Lower lobe of right lung (tissue), 2 donors: ENCODE data around the gene SECTM1. TPM values are rescaled to one million over a fixed set of nuclear protein-coding genes. Genes with fewer than 3 reads are reported as not detected.

Experiments used
- ATAC-seq, 2 donors: fragments of 200-7000 bp; cut with Tn5 transposase; one replicate each; pipeline ENCODE4 v1.9.1; 2020 to 2022; ENCODE audit warnings: mild to moderate bottlenecking in 2 of 2, moderate library complexity in 2 of 2
- DNase-seq: peaks from one replicate; pipeline ENCODE4 v3.0.0-alpha.2; 2020
- H3K27ac ChIP-seq: fragments of 200-600 bp; one replicate; pipeline ENCODE4 v1.8.0; 2022
- H3K27me3 ChIP-seq: fragments of 200-600 bp; one replicate; pipeline ENCODE4 v1.8.0; 2022; ENCODE audit warnings: low read depth
- H3K36me3 ChIP-seq: fragments of 200-600 bp; one replicate; pipeline ENCODE4 v1.8.0; 2022; ENCODE audit warnings: mild to moderate bottlenecking
- H3K4me1 ChIP-seq: fragments of 200-600 bp; one replicate; pipeline ENCODE4 v1.8.0; 2022
- H3K4me3 ChIP-seq: fragments of 200-600 bp; one replicate; pipeline ENCODE4 v1.8.0; 2022; ENCODE audit warnings: mild to moderate bottlenecking
- H3K9me3 ChIP-seq: fragments of 200-600 bp; one replicate; pipeline ENCODE4 v1.8.0; 2022
- CTCF ChIP-seq: fragments of 200-600 bp; IDR thresholded peaks from one replicate; pipeline ENCODE4 v1.8.0; 2022; ENCODE audit warnings: antibody characterized with exemption, mild to moderate bottlenecking
- intact Hi-C: fragments of 100-400 bp; cut with DNase I; formaldehyde crosslinking; loops from one replicate; pipeline ENCODE4 v1.11.0; 2022
- total RNA-seq: library from RNA; stranded (reverse); fragmentation: NEBNext Ultra II Directional; extraction: Animal tissue kit (Norgen Biotek cat#: 25700); gene quantifications from one replicate; pipeline ENCODE4 v1.2.1, GENCODE V29; 2021
- donor health status: DM: no; HTN: yes; CAD: no; lungs with severe emphysema.

Gene SECTM1
- total RNA-seq, 1 donor from 2014 or later = 44.5 TPM

DNA sequence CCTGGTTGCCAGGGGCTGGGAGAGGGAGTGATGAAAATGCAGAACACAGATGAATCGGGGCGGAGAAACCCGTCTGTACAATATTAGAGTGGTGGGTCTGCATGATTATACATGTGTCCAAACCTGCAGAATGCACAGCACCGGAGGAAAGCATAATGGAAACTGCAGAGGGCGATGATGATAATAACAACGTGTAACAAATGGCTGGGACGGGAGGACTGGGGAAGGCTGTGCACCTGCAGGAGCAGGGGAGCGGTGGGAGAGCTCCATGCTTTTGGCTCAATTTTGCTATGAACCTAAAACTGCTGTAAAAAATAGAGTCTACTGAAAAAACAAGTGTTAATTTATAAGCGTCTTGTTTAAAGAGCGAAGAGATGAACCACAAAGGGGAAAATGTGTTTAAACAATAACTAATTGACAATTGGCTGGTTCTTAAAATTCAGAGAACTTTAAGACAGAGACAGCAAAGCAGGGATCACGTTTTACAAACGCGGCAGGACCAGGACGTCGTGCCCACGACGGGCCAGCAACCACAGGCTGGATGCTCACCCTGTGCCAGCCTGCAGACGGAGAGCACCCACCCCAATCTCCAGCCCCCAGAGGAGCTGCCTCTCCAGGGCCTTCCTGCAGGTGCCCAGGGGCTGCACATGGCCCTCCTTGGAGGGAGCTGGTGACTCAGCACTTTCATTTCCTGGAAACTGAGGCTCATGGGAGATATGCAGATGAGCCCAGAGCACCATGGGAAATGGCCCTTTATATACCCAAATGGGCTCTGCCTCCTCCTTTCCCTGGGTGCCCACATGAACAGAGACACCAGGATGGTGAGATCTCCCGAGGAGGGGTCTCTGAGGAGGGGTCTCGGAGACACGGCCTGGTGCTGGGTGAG is 25.1 kb upstream of the SECTM1 start, which contains the start of gene TEX19:
TEX19 (plus strand) TSS at position 783 of the 886 bp plus-strand sequence. CDS start 2,904 bp downstream, outside the sequence.
- intact Hi-C loops = no loop called here

DNA sequence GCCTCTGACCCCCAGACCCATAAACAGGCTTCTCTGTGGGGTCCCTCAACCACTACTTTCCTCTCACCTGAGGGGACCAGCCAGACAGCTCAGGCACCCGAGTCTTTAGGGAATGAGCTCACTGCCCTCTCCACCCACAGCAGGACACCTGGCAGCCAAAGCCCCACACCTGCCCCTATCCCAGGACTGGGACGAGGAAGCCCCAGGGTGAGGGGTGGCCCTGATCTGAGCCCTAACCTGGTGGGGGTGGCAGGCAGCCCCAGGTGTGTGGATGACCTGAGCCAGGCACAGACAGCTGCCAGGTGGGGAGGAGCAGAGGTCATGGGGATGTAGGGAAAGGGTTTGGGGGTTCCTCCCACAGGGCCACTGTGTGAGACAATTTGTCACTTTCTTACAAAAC is 23.8 kb upstream of the SECTM1 start:
- Histone ChIP-seq H3K4me3 (no peak overlapping the region), H3K36me3 (no peaks in the 10 kb centered on the region), H3K27me3 (peaks cover 24% of the 10 kb centered on the region), H3K27ac (peak overlapping the region; percentile 67), H3K9me3 (no peaks in the 10 kb centered on the region), H3K4me1 (no peaks in the 10 kb centered on the region)
- no peak for TF ChIP-seq CTCF
- intact Hi-C loops = no loop called here
- ATAC-seq = peak in 1 of 2 donors; percentile 3
- no peak for DNase-seq

More for the DNA sequence above, 25.1 kb upstream of the SECTM1 start, which contains the start of gene TEX19:
- ATAC-seq (no peak), DNase-seq (no peak)
- H3K27ac ChIP-seq = no peak within 1 kb of the TSS
- no peaks in the 10 kb centered on the region for H3K36me3 ChIP-seq
- H3K4me1 ChIP-seq = no peaks in the 10 kb centered on the region
- no peak within 1 kb of the TSS for H3K4me3 ChIP-seq
- no peak for TF ChIP-seq CTCF
- no peaks in the 10 kb centered on the region for H3K9me3 ChIP-seq
- H3K27me3 ChIP-seq = peaks cover 24% of the 10 kb centered on the region

GRCh38 chr17:82356845-82357355 is 23.3 kb upstream of the SECTM1 start:
- peak overlapping the region; percentile 67 for H3K27ac ChIP-seq
- H3K4me1 ChIP-seq = peaks cover 3% of the 10 kb centered on the region
- H3K36me3 ChIP-seq = no peaks in the 10 kb centered on the region
- ATAC-seq = peak; percentile 80 to 86
- peaks cover 24% of the 10 kb centered on the region for H3K27me3 ChIP-seq
- peak overlapping the region; percentile 23 for H3K4me3 ChIP-seq
- intact Hi-C loops = no loop called here
- DNase-seq = no peak
- no peaks in the 10 kb centered on the region for H3K9me3 ChIP-seq
- no peak for TF ChIP-seq CTCF

DNA sequence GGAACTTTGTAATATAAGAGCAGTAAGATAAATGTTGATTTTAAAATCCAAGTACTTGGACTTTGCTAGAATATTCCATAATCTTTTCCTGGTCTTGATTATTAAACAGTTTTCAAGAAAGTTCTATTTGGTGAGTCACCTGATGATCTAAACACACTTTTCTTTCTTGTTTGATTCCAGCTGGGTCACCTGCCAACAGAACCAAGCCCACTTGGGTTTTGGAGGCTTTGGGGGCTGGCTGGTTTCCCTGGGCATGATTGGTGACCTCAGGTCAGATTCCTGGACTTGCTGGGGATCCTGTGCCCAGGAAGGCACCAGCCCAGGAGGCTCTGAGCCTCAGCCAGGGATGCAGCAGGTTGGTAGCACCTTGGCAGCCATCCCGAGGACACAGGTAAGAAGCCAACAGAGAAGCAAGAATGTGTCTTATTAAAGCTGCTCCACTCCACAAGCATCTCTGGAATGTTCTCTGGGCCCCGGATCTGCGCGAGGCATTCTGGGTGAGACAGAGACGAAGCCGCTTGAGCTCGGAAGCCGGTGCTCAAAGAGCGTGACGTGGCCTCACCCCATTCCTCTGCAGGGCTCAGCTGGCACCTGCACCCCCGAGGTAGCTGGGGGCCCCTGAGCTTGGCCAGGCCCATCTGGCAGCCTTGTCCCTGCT is 22.3 kb upstream of the SECTM1 start:
- peak; percentile 81 for DNase-seq
- H3K36me3 ChIP-seq = no peaks in the 10 kb centered on the region
- H3K4me3 ChIP-seq = peak overlapping the region; percentile 23
- peak; percentile 84 to 87 for ATAC-seq
- H3K9me3 ChIP-seq = no peaks in the 10 kb centered on the region
- peak overlapping the region; percentile 67 for H3K27ac ChIP-seq
- intact Hi-C loops = no loop called here
- no peak for TF ChIP-seq CTCF
- H3K4me1 ChIP-seq = peaks cover 9% of the 10 kb centered on the region
- peaks cover 28% of the 10 kb centered on the region for H3K27me3 ChIP-seq

DNA sequence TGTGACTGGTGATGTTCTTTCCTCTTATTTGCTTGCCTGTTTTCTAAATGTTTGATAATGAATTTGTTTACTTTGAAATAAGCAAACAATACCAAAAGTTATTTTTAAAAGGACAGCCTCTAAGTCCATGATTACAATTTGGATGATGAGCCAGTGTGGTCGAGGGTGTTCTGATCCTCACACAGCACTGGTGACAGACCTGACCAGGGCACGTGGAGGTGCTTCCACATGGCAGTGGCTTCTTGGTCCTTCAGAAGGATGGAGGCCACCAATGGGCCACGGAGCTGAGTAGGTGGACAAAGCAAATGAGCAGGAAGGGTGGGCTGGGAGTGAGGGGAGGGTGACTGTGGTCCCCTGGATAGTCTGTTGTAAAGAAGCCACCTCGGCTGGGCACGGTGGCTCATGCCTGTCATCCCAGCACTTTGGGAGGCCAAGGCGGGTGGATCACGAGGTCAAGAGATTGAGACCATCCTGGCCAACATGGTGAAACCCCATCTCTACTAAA is 21.3 kb upstream of the SECTM1 start:
- Histone ChIP-seq H3K4me1 (peaks cover 9% of the 10 kb centered on the region), H3K27ac (no peak overlapping the region), H3K36me3 (no peaks in the 10 kb centered on the region), H3K4me3 (no peak overlapping the region), H3K27me3 (peaks cover 28% of the 10 kb centered on the region), H3K9me3 (no peaks in the 10 kb centered on the region)
- DNase-seq (no peak), ATAC-seq (no peak)
- intact Hi-C loops = no loop called here
- TF ChIP-seq CTCF = no peak
